ENCODE data around the gene SPAG5. TPM values are rescaled to one million over a fixed set of nuclear protein-coding genes. Genes with fewer than 3 reads are reported as not detected.

SPAG5 gene
- total RNA-seq, 1 donor from 2014 or later: 15.6 TPM

DNA sequence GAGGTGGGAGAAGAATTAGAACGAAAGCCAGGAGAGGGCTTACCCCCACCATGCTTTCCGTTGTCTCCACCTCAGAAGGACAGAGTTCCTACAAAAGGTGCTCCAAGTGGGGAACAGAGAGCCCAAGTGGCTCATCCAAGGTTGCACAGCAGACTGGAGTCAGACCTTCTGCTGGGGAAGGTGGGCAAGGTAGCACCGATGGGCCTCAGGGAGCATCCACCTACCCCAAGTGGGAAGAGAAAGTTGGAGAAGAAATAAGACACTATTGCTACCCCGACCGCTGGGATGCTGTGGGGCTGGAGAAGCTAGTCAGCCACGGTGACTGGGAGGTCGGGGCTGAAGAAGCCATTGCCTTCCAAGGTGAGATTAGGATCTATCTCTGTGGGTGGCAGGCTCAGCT is 67.9 kb downstream of the SPAG5 start:
- Mint-ChIP-seq H3K36me3 (ENCODE audit: unreplicated experiment) (no peaks in the 10 kb centered on the region), H3K27ac (ENCODE audit: unreplicated experiment) (no peak overlapping the region)
- TF ChIP-seq, protein P1, sequence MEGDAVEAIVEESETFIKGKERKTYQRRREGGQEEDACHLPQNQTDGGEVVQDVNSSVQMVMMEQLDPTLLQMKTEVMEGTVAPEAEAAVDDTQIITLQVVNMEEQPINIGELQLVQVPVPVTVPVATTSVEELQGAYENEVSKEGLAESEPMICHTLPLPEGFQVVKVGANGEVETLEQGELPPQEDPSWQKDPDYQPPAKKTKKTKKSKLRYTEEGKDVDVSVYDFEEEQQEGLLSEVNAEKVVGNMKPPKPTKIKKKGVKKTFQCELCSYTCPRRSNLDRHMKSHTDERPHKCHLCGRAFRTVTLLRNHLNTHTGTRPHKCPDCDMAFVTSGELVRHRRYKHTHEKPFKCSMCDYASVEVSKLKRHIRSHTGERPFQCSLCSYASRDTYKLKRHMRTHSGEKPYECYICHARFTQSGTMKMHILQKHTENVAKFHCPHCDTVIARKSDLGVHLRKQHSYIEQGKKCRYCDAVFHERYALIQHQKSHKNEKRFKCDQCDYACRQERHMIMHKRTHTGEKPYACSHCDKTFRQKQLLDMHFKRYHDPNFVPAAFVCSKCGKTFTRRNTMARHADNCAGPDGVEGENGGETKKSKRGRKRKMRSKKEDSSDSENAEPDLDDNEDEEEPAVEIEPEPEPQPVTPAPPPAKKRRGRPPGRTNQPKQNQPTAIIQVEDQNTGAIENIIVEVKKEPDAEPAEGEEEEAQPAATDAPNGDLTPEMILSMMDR (IDR thresholded peaks at IDR 0.05): no peak

DNA sequence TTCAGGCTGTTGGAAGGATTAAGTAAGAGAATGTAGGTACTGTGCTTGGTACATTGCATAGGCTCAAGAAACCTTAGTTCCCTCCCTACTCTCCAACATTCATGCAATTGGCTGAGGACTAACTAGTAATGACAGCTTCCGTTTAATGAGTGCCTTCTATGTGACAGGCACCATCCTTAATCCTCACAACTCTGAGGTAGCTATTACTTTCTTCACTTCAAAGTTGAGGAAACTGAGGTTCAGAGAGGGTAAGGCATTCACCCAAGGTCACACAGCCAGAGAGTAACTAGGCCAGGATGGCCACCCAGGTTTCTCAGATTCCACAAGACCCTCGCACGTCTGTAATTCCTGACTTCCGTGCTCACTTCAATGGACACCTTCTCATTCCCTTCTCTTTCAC is 68.6 kb downstream of the SPAG5 start:
- TF ChIP-seq, protein P1 (IDR thresholded peaks at IDR 0.05): no peak
- H3K9me3 Mint-ChIP-seq (ENCODE audit: unreplicated experiment): no peaks in the 10 kb centered on the region
- H3K4me1 Mint-ChIP-seq (ENCODE audit: unreplicated experiment): peaks cover 31% of the 10 kb centered on the region
- no peak overlapping the region for H3K4me3 Mint-ChIP-seq (ENCODE audit: unreplicated experiment)
- H3K27me3 Mint-ChIP-seq (ENCODE audit: unreplicated experiment): no peaks in the 10 kb centered on the region
- H3K27ac Mint-ChIP-seq (ENCODE audit: unreplicated experiment): no peak overlapping the region
- no peaks in the 10 kb centered on the region for H3K36me3 Mint-ChIP-seq (ENCODE audit: unreplicated experiment)
- DNase-seq (ENCODE audit: extremely low spot score, unreplicated experiment): no peak

More for the DNA sequence above, 67.9 kb downstream of the SPAG5 start:
- no peak for DNase-seq (ENCODE audit: extremely low spot score, unreplicated experiment)
- Mint-ChIP-seq H3K27me3 (ENCODE audit: unreplicated experiment) (no peaks in the 10 kb centered on the region), H3K4me1 (ENCODE audit: unreplicated experiment) (peaks cover 24% of the 10 kb centered on the region), H3K9me3 (ENCODE audit: unreplicated experiment) (no peaks in the 10 kb centered on the region), H3K4me3 (ENCODE audit: unreplicated experiment) (no peak overlapping the region)

DNA sequence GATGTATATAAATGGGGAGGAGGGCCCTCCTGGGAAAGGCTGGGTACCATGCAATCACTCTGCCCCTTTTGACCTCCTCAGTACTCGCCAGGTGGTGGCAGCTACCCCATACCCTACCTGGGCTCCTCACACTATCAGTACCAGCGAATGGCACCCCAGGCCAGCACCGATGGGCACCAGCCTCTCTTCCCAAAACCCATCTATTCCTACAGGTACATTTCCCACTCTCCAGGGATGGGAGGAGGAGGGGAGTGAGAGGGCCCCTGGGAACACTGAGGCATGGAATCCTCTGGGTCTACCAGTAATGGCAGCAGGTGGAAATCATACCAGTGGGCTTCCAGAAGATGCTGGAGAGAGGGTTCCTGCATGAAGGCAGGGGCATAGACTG is 69.8 kb downstream of the SPAG5 start:
- no peaks in the 10 kb centered on the region for H3K27me3 Mint-ChIP-seq (ENCODE audit: unreplicated experiment)
- peaks cover 40% of the 10 kb centered on the region for H3K4me1 Mint-ChIP-seq (ENCODE audit: unreplicated experiment)
- no peak for DNase-seq (ENCODE audit: extremely low spot score, unreplicated experiment)
- H3K4me3 Mint-ChIP-seq (ENCODE audit: unreplicated experiment): no peak overlapping the region
- H3K27ac Mint-ChIP-seq (ENCODE audit: unreplicated experiment): no peak overlapping the region
- H3K9me3 Mint-ChIP-seq (ENCODE audit: unreplicated experiment): no peaks in the 10 kb centered on the region
- TF ChIP-seq, protein P1 (IDR thresholded peaks at IDR 0.05): no peak
- H3K36me3 Mint-ChIP-seq (ENCODE audit: unreplicated experiment): no peaks in the 10 kb centered on the region

DNA sequence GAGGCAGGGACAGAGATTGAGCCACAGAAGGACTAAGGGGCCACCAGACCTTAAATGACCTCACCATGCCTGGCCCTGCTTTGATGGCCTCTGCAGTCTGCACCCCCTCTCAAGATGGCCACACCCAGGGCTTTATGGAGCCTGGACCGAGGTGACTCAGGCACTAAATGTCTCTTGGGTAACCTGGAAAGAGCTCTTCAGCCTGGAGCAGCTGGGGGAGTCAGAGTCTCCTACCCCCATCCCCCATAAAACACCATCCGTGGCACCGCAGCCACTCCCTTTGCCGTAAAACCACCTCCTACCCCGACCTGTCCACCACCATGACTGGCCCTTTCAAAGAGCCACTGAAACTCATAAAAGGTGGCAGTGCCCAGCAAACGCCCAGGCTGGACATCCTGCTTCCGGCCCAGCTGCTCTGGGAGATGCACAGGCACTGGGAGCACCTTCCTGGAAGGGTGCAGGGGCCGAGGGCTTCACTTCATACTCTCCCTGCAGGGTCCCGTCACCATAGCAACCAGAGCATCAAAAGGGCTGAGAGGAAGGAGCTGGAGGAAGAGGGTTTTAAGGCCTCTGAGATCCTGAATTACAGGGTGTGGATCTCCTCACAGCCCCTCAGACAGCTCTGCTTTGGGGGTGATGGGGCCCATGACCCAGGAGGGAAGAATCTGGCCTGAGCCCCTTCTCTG is 70.4 kb downstream of the SPAG5 start:
- no peak overlapping the region for H3K27ac Mint-ChIP-seq (ENCODE audit: unreplicated experiment)
- DNase-seq (ENCODE audit: extremely low spot score, unreplicated experiment): no peak
- no peaks in the 10 kb centered on the region for H3K27me3 Mint-ChIP-seq (ENCODE audit: unreplicated experiment)

DNA sequence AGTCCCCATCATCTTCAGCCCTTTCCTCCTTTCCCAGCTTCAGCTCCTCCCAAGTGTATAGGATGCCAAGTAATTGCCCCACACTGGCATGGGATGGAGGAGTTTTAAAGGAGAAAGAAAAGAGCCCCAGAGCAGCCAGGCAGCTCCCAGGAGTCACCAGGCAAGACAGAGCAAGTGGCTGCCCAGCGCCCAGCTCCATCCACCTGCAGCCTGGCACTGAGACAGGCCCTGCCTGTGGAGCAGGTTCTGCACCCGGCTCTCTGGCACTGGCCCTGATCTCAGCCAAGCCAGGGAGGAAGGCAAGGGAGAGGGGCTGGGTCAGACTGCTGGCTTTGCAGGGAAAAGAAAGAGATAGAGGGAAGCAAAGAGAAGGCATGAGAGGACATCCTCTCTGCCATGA is 71.0 kb downstream of the SPAG5 start:
- Mint-ChIP-seq H3K27me3 (ENCODE audit: unreplicated experiment) (no peaks in the 10 kb centered on the region), H3K27ac (ENCODE audit: unreplicated experiment) (no peak overlapping the region), H3K9me3 (ENCODE audit: unreplicated experiment) (no peaks in the 10 kb centered on the region), H3K4me3 (ENCODE audit: unreplicated experiment) (no peak overlapping the region), H3K4me1 (ENCODE audit: unreplicated experiment) (peaks cover 35% of the 10 kb centered on the region), H3K36me3 (ENCODE audit: unreplicated experiment) (no peaks in the 10 kb centered on the region)
- TF ChIP-seq, protein P1 (IDR thresholded peaks at IDR 0.05): no peak
- no peak for DNase-seq (ENCODE audit: extremely low spot score, unreplicated experiment)

More for the DNA sequence above, 70.4 kb downstream of the SPAG5 start:
- Mint-ChIP-seq H3K36me3 (ENCODE audit: unreplicated experiment) (no peaks in the 10 kb centered on the region), H3K9me3 (ENCODE audit: unreplicated experiment) (no peaks in the 10 kb centered on the region), H3K4me3 (ENCODE audit: unreplicated experiment) (no peak overlapping the region), H3K4me1 (ENCODE audit: unreplicated experiment) (peaks cover 40% of the 10 kb centered on the region)
- TF ChIP-seq, protein P1 (IDR thresholded peaks at IDR 0.05): no peak

Other genes starting within 250 kb of the SPAG5 start
- 79.8 and 80.2 TPM in 2 replicates for gene POLDIP2, start 241.5 kb downstream of the SPAG5 start, total RNA-seq
- not detected in 2 replicates for gene SEBOX, start 233.8 kb downstream of the SPAG5 start, total RNA-seq
- 0.70 and 0.97 TPM in 2 replicates for gene VTN, start 228.7 kb downstream of the SPAG5 start, total RNA-seq
- gene SARM1, start 227.3 kb downstream of the SPAG5 start, total RNA-seq: 27.8 and 31.7 TPM in 2 replicates
- 5.5 and 5.9 TPM in 2 replicates for gene SLC46A1, start 192.8 kb downstream of the SPAG5 start, total RNA-seq
- not detected in 2 replicates for gene SLC13A2, start 125.4 kb downstream of the SPAG5 start, total RNA-seq
- not detected in 2 replicates for gene FOXN1, start 92.7 kb downstream of the SPAG5 start, total RNA-seq
- gene UNC119, start 46.4 kb downstream of the SPAG5 start, total RNA-seq: 26.0 and 34.9 TPM in 2 replicates
- 80.0 and 84.3 TPM in 2 replicates for gene PIGS, start 27.5 kb downstream of the SPAG5 start, total RNA-seq
- gene ALDOC, start 22.1 kb downstream of the SPAG5 start, total RNA-seq: 2.7 and 3.2 TPM in 2 replicates
- gene RSKR, start 15.2 kb upstream of the SPAG5 start, total RNA-seq: 7.9 and 10.3 TPM in 2 replicates
- 159 and 173 TPM in 2 replicates for gene BLTP2, start 46.1 kb upstream of the SPAG5 start, total RNA-seq
- gene SDF2, start 62.9 kb upstream of the SPAG5 start, total RNA-seq: 71.0 and 73.0 TPM in 2 replicates
- gene SUPT6H, start 63.2 kb upstream of the SPAG5 start, total RNA-seq: 91.2 and 92.0 TPM in 2 replicates
- gene PROCA1, start 112.9 kb upstream of the SPAG5 start, total RNA-seq: 2.1 and 3.0 TPM in 2 replicates
- 153 TPM in 2 replicates for gene RAB34, start 118.8 kb upstream of the SPAG5 start, total RNA-seq
- 1,390 and 1,395 TPM in 2 replicates for gene RPL23A, start 121.0 kb upstream of the SPAG5 start, total RNA-seq
- 3.8 and 5.8 TPM in 2 replicates for gene TLCD1, start 127.2 kb upstream of the SPAG5 start, total RNA-seq
- gene NEK8, start 129.8 kb upstream of the SPAG5 start, total RNA-seq: 8.5 and 9.9 TPM in 2 replicates
- 76.1 and 95.5 TPM in 2 replicates for gene TRAF4, start 145.0 kb upstream of the SPAG5 start, total RNA-seq
- 19.4 and 21.2 TPM in 2 replicates for gene FAM222B, start 243.8 kb upstream of the SPAG5 start, total RNA-seq